WI38 (cell line): Measurements from ENCODE around the gene USP35.
"Not testable (repeated sequence)": the region's sequence is repeated elsewhere in the genome, so short reads cannot be mapped to it uniquely, and the experiment has no call there.

ENCODE experiments used
- H3K4me3 ChIP-seq: 2 replicates; pipeline ENCODE4 v1.5.1; 2011; ENCODE audit warnings: low read depth, mild to moderate bottlenecking, control low read depth, low read length
- CTCF ChIP-seq: IDR thresholded peaks from 2 replicates; pipeline ENCODE4 v1.5.1; 2012; ENCODE audit warnings: low read depth, mild to moderate bottlenecking, control low read depth, low read length

The USP35 gene

GRCh38 chr11:78218707-78219492, 30.2 kb downstream of the USP35 start:
- TF ChIP-seq CTCF = no peak
- no peak overlapping the region for H3K4me3 ChIP-seq

- no peak overlapping the region for H3K4me3 ChIP-seq
- TF ChIP-seq CTCF = no peak
Measured at GRCh38 chr11:78219493-78220217, 30.9 kb downstream of the USP35 start.

- no peak overlapping the region for H3K4me3 ChIP-seq
- no peak for TF ChIP-seq CTCF
Measured at GRCh38 chr11:78220218-78221157, 31.8 kb downstream of the USP35 start.

- TF ChIP-seq CTCF = no peak
- H3K4me3 ChIP-seq = no peak overlapping the region
Measured at GRCh38 chr11:78221396-78222315, 32.9 kb downstream of the USP35 start.

GRCh38 chr11:78222726-78223125, 34.0 kb downstream of the USP35 start:
- not testable (repeated sequence) for H3K4me3 ChIP-seq

- no peak for TF ChIP-seq CTCF
Measured at GRCh38 chr11:78223320-78223954, 34.7 kb downstream of the USP35 start.

More at GRCh38 chr11:78223320-78223954, 34.7 kb downstream of the USP35 start:
- H3K4me3 ChIP-seq = no peak overlapping the region
